NCI-H1417 (cell line): ENCODE measurements around the gene SEC16A.
"Not testable (repeated sequence)": the region's sequence is repeated elsewhere in the genome, so short reads cannot be mapped to it uniquely, and the experiment has no call there.

Experiments used
- DNase-seq, 3 experiments: peaks; one replicate each; lab custom pipeline; 2025; lab: John Stamatoyannopoulos, UW

The SEC16A gene

DNA sequence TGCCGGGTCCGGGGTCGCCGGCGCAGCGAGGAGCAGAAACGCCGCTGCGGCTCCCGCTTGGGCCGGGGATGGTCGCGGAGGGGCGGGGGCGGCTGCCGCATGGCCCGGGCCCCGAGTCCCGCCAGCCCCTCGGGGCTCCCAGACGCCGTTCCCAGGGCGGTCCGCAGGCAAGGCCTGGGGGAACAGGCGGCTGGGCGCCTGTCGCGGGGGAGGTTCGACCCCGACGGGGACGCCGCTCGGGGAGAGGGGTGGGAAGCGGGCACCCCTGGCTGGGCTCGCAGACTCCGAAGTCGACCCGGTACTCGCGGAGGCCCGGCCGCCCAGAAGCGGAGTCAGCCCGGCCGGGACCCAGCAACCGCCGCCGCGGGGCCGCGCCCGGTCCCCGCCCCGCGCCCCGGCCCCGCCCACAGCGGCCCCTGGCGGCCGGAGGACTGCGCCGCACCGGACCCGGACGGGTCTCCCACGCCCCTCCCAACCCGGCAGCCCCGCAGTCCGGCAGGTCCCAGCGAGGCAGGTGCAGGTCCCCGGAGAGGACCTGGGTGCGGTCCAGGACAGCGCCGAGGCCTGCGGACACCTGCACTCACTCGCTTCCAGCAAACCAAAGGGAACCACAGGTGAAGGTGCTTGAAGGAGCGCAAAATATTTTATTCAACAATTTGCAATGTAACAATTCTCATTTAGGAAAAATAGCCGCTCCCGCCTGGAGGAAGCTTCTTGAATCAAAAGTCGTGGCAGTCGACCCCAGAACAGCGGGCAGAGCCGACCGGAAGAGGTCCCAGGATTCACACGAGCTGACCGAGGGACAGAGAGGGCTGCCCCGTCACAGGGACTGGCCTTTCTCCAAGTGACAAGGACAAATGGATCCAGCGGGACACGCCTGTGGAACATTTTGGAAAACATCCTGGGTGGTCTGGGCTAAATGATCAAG, 43.1 kb downstream of the SEC16A start, which contains the start of gene INPP5E:
Gene INPP5E, minus strand, starts transcription at position 365 of the 928 bp plus-strand sequence. CDS start 426 bp downstream, outside the sequence.
- peak; percentile 65 to 89 (median 71) for DNase-seq

- peak in 2 of 3 experiments; percentile 58 to 82 for DNase-seq
Measured at GRCh38 chr9:136438548-136439480, 44.0 kb downstream of the SEC16A start.

GRCh38 chr9:136437839-136438547, 44.8 kb downstream of the SEC16A start:
- no peak for DNase-seq

DNA sequence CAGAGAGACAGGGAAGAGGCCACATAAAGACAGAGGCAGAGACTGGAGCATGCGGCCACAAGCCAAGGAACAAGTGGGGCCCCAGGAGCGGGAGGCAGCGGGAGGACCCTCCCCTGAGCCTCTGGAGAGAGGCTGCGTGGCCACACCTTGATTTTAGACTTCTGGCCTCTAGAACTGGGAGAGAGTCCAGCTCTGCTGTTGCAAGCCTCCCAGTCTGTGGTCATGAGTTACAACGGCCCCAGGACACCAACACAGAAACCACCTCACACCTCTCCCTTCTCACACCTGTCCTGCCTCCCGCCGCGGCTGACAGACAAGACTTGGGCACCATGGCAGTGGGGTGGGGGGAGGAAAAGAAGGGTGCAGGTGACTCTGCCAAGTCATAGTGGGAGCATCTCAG, 45.4 kb downstream of the SEC16A start:
- no peak for DNase-seq

DNA sequence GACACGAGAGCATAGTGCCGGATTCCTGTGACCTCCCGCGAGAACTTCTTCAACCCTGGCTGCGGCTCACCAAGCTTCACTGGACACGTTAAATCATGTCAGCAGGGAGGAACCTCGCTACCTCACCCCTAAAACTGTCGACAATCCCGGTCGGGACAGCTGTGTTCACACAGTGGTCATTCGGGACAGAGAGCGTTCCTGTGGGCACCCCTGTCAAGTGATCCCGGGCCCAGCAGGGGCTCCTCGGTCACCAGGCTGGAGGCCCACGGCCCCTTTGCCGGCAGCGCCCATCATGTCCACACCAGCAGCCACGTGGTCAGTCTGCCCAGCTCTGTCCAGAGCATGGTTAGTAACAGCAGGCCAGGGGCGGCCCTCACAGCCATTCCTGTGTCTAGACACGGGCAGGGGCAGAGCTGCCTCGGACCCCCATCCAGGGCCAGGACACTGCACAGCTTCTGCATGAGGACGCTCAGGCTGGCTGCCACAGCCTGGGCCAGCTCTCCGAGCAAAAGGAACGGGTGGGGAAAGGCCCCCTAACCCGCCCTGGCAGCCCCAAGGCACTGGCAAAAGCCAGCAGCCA, 46.7 kb downstream of the SEC16A start:
- no peak for DNase-seq

DNA sequence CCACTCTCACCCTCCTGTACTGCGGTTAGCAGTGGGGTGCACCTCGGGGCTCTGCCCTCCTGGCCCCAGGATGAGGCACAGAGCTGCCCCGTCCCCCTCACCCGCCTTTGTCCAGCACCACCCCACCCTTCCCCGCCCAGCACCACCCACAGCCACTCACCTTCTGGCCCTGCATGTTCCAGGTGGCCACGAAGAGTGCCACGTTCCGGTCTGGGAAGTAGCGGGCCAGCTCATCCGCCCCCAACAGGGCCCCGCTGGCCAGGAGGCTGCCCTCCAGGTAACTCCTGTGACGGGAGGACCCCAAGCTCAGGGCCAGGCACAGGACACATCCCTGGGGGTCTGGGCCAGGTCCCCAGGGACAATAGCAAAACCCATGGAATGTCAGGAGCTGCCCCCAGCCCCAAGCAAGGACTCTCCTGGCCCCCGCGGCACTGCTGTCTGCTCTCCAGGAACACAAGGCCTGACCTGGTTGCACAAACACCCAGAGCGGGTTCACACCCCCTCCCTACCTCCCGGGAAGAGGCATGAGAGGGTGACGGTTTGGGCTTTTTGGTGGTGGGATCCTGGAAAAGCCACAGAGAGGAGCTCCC, 48.2 kb downstream of the SEC16A start:
- no peak for DNase-seq

DNA sequence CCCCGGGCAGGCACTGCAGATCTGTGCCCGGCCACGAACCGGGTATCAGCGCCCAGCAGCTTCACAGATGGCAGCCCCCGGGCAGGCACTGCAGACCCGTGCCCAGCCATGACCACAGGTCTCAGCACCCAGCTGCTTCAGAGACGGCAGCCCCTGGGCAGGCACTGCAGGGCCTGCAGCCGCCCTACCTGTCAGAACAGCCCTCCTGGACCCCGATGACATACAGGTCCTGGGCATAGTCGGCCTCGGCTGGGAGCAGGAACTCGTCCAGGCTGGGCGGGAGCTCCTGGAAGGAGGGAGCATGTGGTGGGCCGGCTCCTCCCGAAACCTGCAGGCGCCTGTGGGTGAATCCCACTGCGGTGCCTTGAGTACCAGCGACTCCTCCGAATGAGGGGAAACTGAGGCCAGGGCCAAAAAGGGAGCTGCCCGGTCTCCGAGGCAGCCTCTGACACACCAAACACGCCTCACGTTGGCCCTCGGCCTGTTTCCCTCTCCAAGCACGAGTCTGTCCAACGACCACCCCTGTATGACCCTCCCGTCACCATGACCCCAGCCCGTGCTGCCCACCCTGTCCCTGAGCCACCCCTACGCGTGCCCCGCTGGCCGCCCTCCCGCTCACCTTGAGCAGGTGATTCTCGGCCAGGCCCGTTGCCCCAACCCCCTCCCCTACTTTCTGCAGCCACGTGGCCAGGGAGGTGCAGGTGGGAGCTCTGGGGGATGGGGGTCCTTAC, 48.8 kb downstream of the SEC16A start:
- no peak for DNase-seq

DNA sequence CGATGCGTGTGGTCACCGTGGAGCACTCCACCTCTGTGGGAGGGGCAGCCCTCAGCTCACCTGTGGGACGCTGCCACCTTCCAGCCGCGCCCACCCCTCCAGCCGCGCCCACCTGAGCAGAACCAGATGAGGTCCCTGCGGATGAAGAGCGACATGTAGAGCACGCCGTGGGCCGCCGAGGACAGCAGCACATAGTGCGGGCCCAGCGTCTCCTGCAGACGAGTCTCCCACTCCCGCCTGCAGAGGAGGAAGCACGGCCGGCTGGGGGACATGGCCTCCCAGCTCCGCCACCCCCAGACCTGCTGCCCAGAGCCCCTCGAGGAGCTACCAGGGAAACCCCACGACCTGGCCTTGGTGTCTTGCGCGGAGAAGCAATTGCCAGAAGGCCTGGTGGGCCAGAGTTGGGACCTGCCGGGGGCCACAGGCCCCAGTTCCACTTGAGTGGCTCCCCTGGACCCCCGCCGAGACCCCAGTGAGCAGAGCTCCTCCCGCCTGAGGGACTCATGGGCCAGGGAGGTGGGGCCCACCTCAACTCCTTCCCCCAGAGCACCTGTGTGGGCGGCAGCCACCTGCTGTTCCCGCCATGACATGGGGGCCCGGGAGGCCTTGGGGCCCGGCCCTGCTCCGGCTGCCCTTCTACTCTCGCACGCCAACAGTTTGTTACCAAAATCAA, 49.7 kb downstream of the SEC16A start:
- no peak for DNase-seq

- no peak for DNase-seq
Measured at GRCh38 chr9:136432591-136432990, 50.2 kb downstream of the SEC16A start.

GRCh38 chr9:136431782-136432350, 51.0 kb downstream of the SEC16A start:
- no peak for DNase-seq

DNA sequence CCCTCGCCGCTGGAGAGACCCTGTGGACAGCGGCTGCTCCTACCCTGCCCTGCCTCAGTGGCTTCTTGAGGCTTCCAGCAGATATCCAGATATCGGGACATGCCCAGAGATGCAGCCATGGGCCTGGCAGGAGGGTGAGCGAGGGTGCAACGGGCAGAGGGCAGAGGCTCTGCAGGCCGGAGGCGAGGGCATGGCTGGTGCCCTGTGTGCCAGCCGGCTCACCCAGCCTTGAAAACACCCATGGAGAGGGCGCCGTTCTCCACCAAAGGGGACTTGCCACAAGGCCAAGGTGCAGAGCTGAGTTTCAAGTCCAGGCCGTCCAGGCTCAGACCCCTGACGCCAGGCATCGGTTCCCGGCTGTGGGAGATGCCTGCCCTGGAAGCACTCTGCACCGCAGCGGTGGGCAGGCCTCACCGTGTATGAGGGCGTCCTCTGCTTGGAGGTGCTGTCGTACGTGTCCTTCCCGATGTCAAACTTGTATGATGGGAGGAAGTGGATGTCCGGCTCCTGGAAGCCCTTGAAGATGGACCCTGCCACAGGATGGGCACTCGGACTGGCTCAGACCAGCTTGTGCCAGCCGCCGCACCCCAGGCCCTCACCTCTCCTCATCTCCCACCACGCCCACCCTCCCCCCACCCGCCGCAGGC, 52.1 kb downstream of the SEC16A start:
- DNase-seq: no peak

GRCh38 chr9:136429683-136430491, 53.0 kb downstream of the SEC16A start:
- no peak for DNase-seq

DNA sequence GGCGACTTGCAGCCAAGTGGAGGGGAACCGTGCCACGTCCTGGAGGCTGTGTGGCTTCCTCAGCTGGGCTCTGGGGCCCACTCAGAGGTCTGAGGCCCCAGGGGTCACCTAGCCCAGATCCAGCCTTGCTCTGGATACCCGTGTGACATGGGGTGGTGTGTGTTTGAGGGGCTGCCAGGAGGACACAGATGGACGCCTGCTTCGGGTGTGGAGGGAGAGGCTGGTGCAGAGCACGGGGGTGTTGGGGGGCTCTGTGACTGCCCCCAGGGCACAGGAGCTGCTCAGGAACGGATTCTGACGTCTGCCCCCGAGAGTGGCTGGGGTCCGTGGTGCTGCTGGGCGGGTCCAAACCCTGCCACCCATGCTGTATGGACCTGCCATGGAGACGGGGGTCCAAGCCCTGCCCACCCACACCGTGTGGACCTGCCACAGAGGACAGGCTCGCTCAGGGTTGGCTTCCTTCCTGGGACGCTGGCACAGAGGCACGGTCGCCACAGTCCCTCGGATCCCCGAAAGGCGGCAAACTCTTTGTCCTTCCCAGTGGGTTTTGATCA, 53.7 kb downstream of the SEC16A start:
- DNase-seq: no peak

GRCh38 chr9:136426787-136427186, 56.1 kb downstream of the SEC16A start:
- no peak for DNase-seq

DNA sequence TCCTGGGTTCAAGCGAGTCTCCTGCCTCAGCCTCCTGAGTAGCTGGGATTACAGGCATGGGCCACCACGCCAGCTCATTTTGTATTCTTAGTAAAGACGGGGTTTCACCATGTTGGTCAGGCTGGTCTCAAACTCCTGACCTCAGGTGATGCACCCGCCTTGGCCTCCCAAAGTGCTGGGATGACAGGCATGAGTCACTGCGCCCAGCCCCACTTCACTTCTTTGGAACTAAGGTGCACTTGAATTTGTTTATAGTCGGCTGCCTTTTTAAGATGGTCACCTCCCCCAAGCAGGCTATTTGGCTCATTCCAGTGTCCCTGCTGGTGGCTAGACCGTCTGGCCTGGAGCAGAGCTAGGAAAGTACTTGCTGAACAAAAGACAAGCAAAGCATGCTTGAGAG, 57.5 kb downstream of the SEC16A start:
- DNase-seq: not testable (repeated sequence)

GRCh38 chr9:136424750-136425362, 58.0 kb downstream of the SEC16A start:
- DNase-seq: no peak

- no peak for DNase-seq
Measured at GRCh38 chr9:136423432-136424146, 59.3 kb downstream of the SEC16A start.
